SK-N-SH (cell line): Measurements from ENCODE around the gene GAB2. TPM values are rescaled to one million over a fixed set of nuclear protein-coding genes. Genes with fewer than 3 reads are reported as not detected.

ENCODE experiments used
- CTCF ChIA-PET: fragments of 300-600, 350-600 bp; formaldehyde crosslinking; extraction: SDS; loops from one replicate; lab custom pipeline; 2021; lab: Yijun Ruan, JAX
- POLR2A ChIA-PET: fragments of 350-600 bp; sonication (Branson Sonifier 250); formaldehyde crosslinking; extraction: SDS; loops from one replicate; lab custom pipeline; 2020; ENCODE audit warnings: antibody characterized with exemption, inconsistent platforms; lab: Yijun Ruan, JAX
- DNase-seq: peaks from one replicate; pipeline ENCODE4 v3.0.0; 2012
- H2AFZ ChIP-seq: fragments of 200-600 bp; sonication (generic); 2 replicates; pipeline ENCODE4 v1.8.1; 2016; ENCODE audit warnings: antibody characterized with exemption, mild to moderate bottlenecking, low read depth
- H3F3A ChIP-seq: fragments of 200-600 bp; sonication (generic); replicated peaks from 2 replicates; pipeline ENCODE3; 2016; ENCODE audit warnings: antibody characterized with exemption, mild to moderate bottlenecking; ENCODE audit not compliant: insufficient read depth
- H3K27ac ChIP-seq, 2 experiments: fragments of 200-500 bp in 1 of 2; fragments of 200-600 bp in 1 of 2; sonication (Bioruptor generic) in 1 of 2; sonication (generic), shearing (Covaris generic) in 1 of 2; 2 replicates each; pipeline versions ENCODE4 v1.5.1 to v1.6.1; 2014 to 2016; ENCODE audit warnings: low read depth in 2 of 2, inconsistent platforms in 1 of 2, low read length in 1 of 2, mild to moderate bottlenecking in 1 of 2, mixed read lengths in 1 of 2
- H3K27me3 ChIP-seq: fragments of 200-600 bp; sonication (generic), shearing (Covaris generic); 2 replicates; pipeline ENCODE4 v1.6.1; 2016; ENCODE audit warnings: mixed run types; ENCODE audit not compliant: insufficient read depth
- H3K36me3 ChIP-seq, 2 experiments: fragments of 200-500 bp in 1 of 2; fragments of 200-600 bp in 1 of 2; sonication (Bioruptor generic) in 1 of 2; sonication (generic) in 1 of 2; replicated peaks in 1 of 2; 2 replicates each; pipeline versions ENCODE3 to v1.5.1; 2014 to 2016; ENCODE audit warnings: low read length in 1 of 2, mild to moderate bottlenecking in 1 of 2; ENCODE audit not compliant: insufficient read depth in 2 of 2, control insufficient read depth in 1 of 2
- H3K4me1 ChIP-seq, 2 experiments: fragments of 200-500 bp in 1 of 2; fragments of 200-600 bp in 1 of 2; sonication (Bioruptor generic) in 1 of 2; sonication (generic), shearing (Covaris generic) in 1 of 2; 2 replicates each; pipeline versions ENCODE4 v1.5.1 to v1.6.1; 2014 to 2016; ENCODE audit warnings: low read depth in 1 of 2, low read length in 1 of 2, mixed run types in 1 of 2; ENCODE audit not compliant: insufficient read depth in 2 of 2, control insufficient read depth in 1 of 2
- H3K4me2 ChIP-seq: fragments of 200-600 bp; sonication (generic), shearing (Covaris generic); 2 replicates; pipeline ENCODE4 v1.6.1; 2017; ENCODE audit warnings: mixed run types
- H3K4me3 ChIP-seq, 2 experiments: fragments of 200-500 bp in 1 of 2; fragments of 200-600 bp in 1 of 2; sonication (Bioruptor generic) in 1 of 2; sonication (generic), shearing (Covaris generic) in 1 of 2; 2 replicates each; pipeline versions ENCODE4 v1.5.1 to v1.8.1; 2014 to 2016; ENCODE audit warnings: low read depth in 2 of 2, inconsistent platforms in 1 of 2, low read length in 1 of 2, mild to moderate bottlenecking in 1 of 2, mixed read lengths in 1 of 2, moderate library complexity in 1 of 2
- H3K79me2 ChIP-seq: fragments of 200-600 bp; sonication (generic); 2 replicates; pipeline ENCODE4 v1.8.1; 2017; ENCODE audit warnings: mild to moderate bottlenecking; ENCODE audit not compliant: insufficient read depth
- H3K9ac ChIP-seq: fragments of 200-600 bp; sonication (generic); 2 replicates; pipeline ENCODE4 v1.6.1; 2017; ENCODE audit warnings: mixed run types
- H3K9me2 ChIP-seq: fragments of 200-600 bp; sonication (generic); 2 replicates; pipeline ENCODE4 v1.6.1; 2017; ENCODE audit warnings: mixed run types
- H3K9me3 ChIP-seq: fragments of 200-600 bp; sonication (generic); 2 replicates; pipeline ENCODE4 v1.6.1; 2017; ENCODE audit warnings: mixed run types, mild to moderate bottlenecking, moderate library complexity
- H4K20me1 ChIP-seq: fragments of 200-600 bp; sonication (generic); 2 replicates; pipeline ENCODE4 v1.6.1; 2017; ENCODE audit warnings: mild to moderate bottlenecking, mixed run types; ENCODE audit not compliant: insufficient read depth
- CHD2 ChIP-seq: fragments of 150-350 bp; IDR thresholded peaks from 2 replicates; pipeline ENCODE4 v1.6.1; 2018; ENCODE audit warnings: low read length; ENCODE audit not compliant: partially characterized antibody
- FOSL2 ChIP-seq: IDR thresholded peaks from 2 replicates; pipeline ENCODE4 v1.4.0; 2012; ENCODE audit warnings: low read depth, mild to moderate bottlenecking, moderate library complexity, borderline replicate concordance
- FOXJ3 ChIP-seq: sonication (generic); formaldehyde crosslinking; IDR thresholded peaks from 2 replicates; pipeline ENCODE4 v1.5.1; 2020; ENCODE audit warnings: mild to moderate bottlenecking, missing genetic modification reagents
- GABPA ChIP-seq: IDR thresholded peaks from 2 replicates; pipeline ENCODE4 v1.4.0; 2012; ENCODE audit warnings: low read depth, mild to moderate bottlenecking
- JUND ChIP-seq: IDR thresholded peaks from 2 replicates; pipeline ENCODE4 v1.4.0; 2012
- MEF2A ChIP-seq: IDR thresholded peaks from 2 replicates; pipeline ENCODE4 v1.4.0; 2012; ENCODE audit warnings: low read depth, borderline replicate concordance
- MXI1 ChIP-seq: IDR thresholded peaks from 2 replicates; pipeline ENCODE4 v1.6.1; 2012; ENCODE audit warnings: mild to moderate bottlenecking, low read depth, low read length, improper control_type of control experiment
- NFIC ChIP-seq: IDR thresholded peaks from 2 replicates; pipeline ENCODE4 v1.4.0; 2012; ENCODE audit warnings: borderline replicate concordance
- NRF1 ChIP-seq: IDR thresholded peaks from 2 replicates; pipeline ENCODE4 v1.6.1; 2012; ENCODE audit warnings: low read depth, mild to moderate bottlenecking, low read length
- RFX5 ChIP-seq: IDR thresholded peaks from 2 replicates; pipeline ENCODE4 v1.6.1; 2012; ENCODE audit warnings: mild to moderate bottlenecking, improper control_type of control experiment, low read length
- RXRA ChIP-seq: IDR thresholded peaks from 2 replicates; pipeline ENCODE4 v1.4.0; 2012; ENCODE audit warnings: low read depth, mild to moderate bottlenecking, borderline replicate concordance
- SIN3A ChIP-seq: IDR thresholded peaks from 2 replicates; pipeline ENCODE4 v1.6.1; 2012; ENCODE audit warnings: low read depth, mild to moderate bottlenecking, low read length, moderate library complexity, borderline replicate concordance
- SMC3 ChIP-seq: IDR thresholded peaks from 2 replicates; pipeline ENCODE4 v1.6.1; 2012; ENCODE audit warnings: low read depth, low read length, improper control_type of control experiment
- TCF12 ChIP-seq: IDR thresholded peaks from 2 replicates; pipeline ENCODE4 v1.4.0; 2012
- TEAD4 ChIP-seq: IDR thresholded peaks from 2 replicates; pipeline ENCODE4 v1.4.0; 2012; ENCODE audit warnings: mild to moderate bottlenecking, borderline replicate concordance; ENCODE audit not compliant: insufficient read depth
- YY1 ChIP-seq: IDR thresholded peaks from 2 replicates; pipeline ENCODE4 v1.4.0; 2012; ENCODE audit warnings: low read depth, mild to moderate bottlenecking
- WGBS: methylation state at CpG from one replicate; pipeline ENCODE4 v1.1.6; 2017; ENCODE audit warnings: low lambda C conversion rate; 5-methylcytosine and 5-hydroxymethylcytosine counted together
- polyA plus RNA-seq, 3 experiments: library from polyadenylated mRNA; depleted of rRNA; stranded (reverse); fragments of >200 nt; gene quantifications; 2 replicates each; pipeline ENCODE4 v1.2.3, GENCODE V29; 2012
- TF ChIP-seq, protein P1 (sequence below): IDR thresholded peaks from 2 replicates; pipeline ENCODE4 v1.6.1; 2012; ENCODE audit warnings: mild to moderate bottlenecking, low read depth, low read length, moderate library complexity
- TF ChIP-seq, protein P2 (sequence below): fragments of 200-600 bp; sonication (generic); IDR thresholded peaks from 2 replicates; pipeline ENCODE4 v1.6.1; 2017; ENCODE audit warnings: antibody characterized with exemption, mild to moderate bottlenecking, moderate library complexity
- TF ChIP-seq, protein P3 (sequence below): fragments of 150-350 bp; IDR thresholded peaks from 2 replicates; pipeline ENCODE4 v1.6.1; 2016; ENCODE audit warnings: mild to moderate bottlenecking, low read depth, low read length

GAB2 gene
- polyA plus RNA-seq, 1 of the 3 experiments (the other 2 are of a cell fraction) = 5.6 TPM

- no peak overlapping the region for H3K4me3 ChIP-seq
- WGBS = 94% methylated on average over 7 of the region's 7 CpGs
- no peaks in the 10 kb centered on the region for H3K27me3 ChIP-seq
- no peaks in the 10 kb centered on the region for H3K9me2 ChIP-seq
- no peak overlapping the region for H3K4me2 ChIP-seq
- no peak overlapping the region for H2AFZ ChIP-seq
- TF ChIP-seq MEF2A = no peak
- no peak for TF ChIP-seq NRF1
- no peak for TF ChIP-seq FOSL2
- TF ChIP-seq, protein P1, sequence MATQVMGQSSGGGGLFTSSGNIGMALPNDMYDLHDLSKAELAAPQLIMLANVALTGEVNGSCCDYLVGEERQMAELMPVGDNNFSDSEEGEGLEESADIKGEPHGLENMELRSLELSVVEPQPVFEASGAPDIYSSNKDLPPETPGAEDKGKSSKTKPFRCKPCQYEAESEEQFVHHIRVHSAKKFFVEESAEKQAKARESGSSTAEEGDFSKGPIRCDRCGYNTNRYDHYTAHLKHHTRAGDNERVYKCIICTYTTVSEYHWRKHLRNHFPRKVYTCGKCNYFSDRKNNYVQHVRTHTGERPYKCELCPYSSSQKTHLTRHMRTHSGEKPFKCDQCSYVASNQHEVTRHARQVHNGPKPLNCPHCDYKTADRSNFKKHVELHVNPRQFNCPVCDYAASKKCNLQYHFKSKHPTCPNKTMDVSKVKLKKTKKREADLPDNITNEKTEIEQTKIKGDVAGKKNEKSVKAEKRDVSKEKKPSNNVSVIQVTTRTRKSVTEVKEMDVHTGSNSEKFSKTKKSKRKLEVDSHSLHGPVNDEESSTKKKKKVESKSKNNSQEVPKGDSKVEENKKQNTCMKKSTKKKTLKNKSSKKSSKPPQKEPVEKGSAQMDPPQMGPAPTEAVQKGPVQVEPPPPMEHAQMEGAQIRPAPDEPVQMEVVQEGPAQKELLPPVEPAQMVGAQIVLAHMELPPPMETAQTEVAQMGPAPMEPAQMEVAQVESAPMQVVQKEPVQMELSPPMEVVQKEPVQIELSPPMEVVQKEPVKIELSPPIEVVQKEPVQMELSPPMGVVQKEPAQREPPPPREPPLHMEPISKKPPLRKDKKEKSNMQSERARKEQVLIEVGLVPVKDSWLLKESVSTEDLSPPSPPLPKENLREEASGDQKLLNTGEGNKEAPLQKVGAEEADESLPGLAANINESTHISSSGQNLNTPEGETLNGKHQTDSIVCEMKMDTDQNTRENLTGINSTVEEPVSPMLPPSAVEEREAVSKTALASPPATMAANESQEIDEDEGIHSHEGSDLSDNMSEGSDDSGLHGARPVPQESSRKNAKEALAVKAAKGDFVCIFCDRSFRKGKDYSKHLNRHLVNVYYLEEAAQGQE = no peak
- no peak for TF ChIP-seq TEAD4
- no peak for TF ChIP-seq NFIC
- TF ChIP-seq, protein P2, sequence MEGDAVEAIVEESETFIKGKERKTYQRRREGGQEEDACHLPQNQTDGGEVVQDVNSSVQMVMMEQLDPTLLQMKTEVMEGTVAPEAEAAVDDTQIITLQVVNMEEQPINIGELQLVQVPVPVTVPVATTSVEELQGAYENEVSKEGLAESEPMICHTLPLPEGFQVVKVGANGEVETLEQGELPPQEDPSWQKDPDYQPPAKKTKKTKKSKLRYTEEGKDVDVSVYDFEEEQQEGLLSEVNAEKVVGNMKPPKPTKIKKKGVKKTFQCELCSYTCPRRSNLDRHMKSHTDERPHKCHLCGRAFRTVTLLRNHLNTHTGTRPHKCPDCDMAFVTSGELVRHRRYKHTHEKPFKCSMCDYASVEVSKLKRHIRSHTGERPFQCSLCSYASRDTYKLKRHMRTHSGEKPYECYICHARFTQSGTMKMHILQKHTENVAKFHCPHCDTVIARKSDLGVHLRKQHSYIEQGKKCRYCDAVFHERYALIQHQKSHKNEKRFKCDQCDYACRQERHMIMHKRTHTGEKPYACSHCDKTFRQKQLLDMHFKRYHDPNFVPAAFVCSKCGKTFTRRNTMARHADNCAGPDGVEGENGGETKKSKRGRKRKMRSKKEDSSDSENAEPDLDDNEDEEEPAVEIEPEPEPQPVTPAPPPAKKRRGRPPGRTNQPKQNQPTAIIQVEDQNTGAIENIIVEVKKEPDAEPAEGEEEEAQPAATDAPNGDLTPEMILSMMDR = no peak
- TF ChIP-seq RFX5 = no peak
- no peak for TF ChIP-seq CHD2
- TF ChIP-seq SMC3 = no peak
- TF ChIP-seq FOXJ3 = no peak
- H3K79me2 ChIP-seq = no peaks in the 10 kb centered on the region
- no peak for DNase-seq
- no peaks in the 10 kb centered on the region for H4K20me1 ChIP-seq
- H3K36me3 ChIP-seq = peaks cover 0 to 24% of the 10 kb centered on the region in 2 experiments
- ChIA-PET CTCF (no interaction called here), POLR2A (no interaction called here)
- H3K9ac ChIP-seq = no peak overlapping the region
- no peaks in the 10 kb centered on the region for H3F3A ChIP-seq
- no peaks in the 10 kb centered on the region for H3K9me3 ChIP-seq
- H3K4me1 ChIP-seq = peaks cover 0 to 22% of the 10 kb centered on the region in 2 experiments; a peak in 1 of 4 replicates
- H3K27ac ChIP-seq = no peak overlapping the region
Measured at GRCh38 chr11:78170874-78171549, 246.6 kb downstream of the GAB2 start.

- CTCF ChIA-PET = no interaction called here
- no peaks in the 10 kb centered on the region for H3K9me2 ChIP-seq
- no peak for DNase-seq
- no peak overlapping the region for H3K9ac ChIP-seq
- H3K4me1 ChIP-seq = peaks cover 0 to 22% of the 10 kb centered on the region in 2 experiments; a peak in 1 of 4 replicates
- H3K9me3 ChIP-seq = no peaks in the 10 kb centered on the region
- no peak overlapping the region for H3K4me3 ChIP-seq
- no peak overlapping the region for H2AFZ ChIP-seq
- no peaks in the 10 kb centered on the region for H3K79me2 ChIP-seq
- H4K20me1 ChIP-seq = no peaks in the 10 kb centered on the region
- no peaks in the 10 kb centered on the region for H3F3A ChIP-seq
- POLR2A ChIA-PET = no interaction called here
- 93% methylated on average over 10 of the region's 11 CpGs for WGBS
- no peak overlapping the region for H3K27ac ChIP-seq
- H3K36me3 ChIP-seq = peaks cover 0 to 24% of the 10 kb centered on the region in 2 experiments
- no peak overlapping the region for H3K4me2 ChIP-seq
- H3K27me3 ChIP-seq = no peaks in the 10 kb centered on the region
- no peak for TF ChIP-seq RXRA
- no peak for TF ChIP-seq TEAD4
- TF ChIP-seq, protein P3, sequence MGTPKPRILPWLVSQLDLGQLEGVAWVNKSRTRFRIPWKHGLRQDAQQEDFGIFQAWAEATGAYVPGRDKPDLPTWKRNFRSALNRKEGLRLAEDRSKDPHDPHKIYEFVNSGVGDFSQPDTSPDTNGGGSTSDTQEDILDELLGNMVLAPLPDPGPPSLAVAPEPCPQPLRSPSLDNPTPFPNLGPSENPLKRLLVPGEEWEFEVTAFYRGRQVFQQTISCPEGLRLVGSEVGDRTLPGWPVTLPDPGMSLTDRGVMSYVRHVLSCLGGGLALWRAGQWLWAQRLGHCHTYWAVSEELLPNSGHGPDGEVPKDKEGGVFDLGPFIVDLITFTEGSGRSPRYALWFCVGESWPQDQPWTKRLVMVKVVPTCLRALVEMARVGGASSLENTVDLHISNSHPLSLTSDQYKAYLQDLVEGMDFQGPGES = no peak
- TF ChIP-seq YY1 = no peak
- no peak for TF ChIP-seq SIN3A
- no peak for TF ChIP-seq MXI1
- no peak for TF ChIP-seq JUND
- TF ChIP-seq GABPA = no peak
- TF ChIP-seq TCF12 = no peak
- TF ChIP-seq, protein P2 = no peak
Measured at GRCh38 chr11:78170413-78170812, 247.2 kb downstream of the GAB2 start.
